Activated naive CD4-positive, alpha-beta T cell treated with anti-CD3 and anti-CD28 coated beads for 36 hours (primary cell): Measurements from ENCODE around the gene PNPLA3. TPM values are rescaled to one million over a fixed set of nuclear protein-coding genes. Genes with fewer than 3 reads are reported as not detected.

Source experiments
- CTCF ChIA-PET: fragments of 350-600 bp; sonication (Branson Sonifier 250); formaldehyde crosslinking; loops from one replicate; lab custom pipeline; 2021; ENCODE audit warnings: antibody characterized with exemption; lab: Charles Lee
- DNase-seq: peaks from one replicate; pipeline ENCODE4 v3.0.0-alpha.2; 2020
- H3K27ac Mint-ChIP-seq: one replicate; pipeline ENCODE4 v1.8.0; 2021; ENCODE audit warnings: mild to moderate bottlenecking, mixed read lengths
- H3K27me3 Mint-ChIP-seq: one replicate; pipeline ENCODE4 v1.8.0; 2021; ENCODE audit warnings: low read depth, mixed read lengths
- H3K36me3 Mint-ChIP-seq: one replicate; pipeline ENCODE4 v1.8.0; 2021; ENCODE audit warnings: low read depth, mixed read lengths
- H3K4me1 Mint-ChIP-seq: one replicate; pipeline ENCODE4 v1.8.0; 2021; ENCODE audit warnings: low read depth, mixed read lengths
- H3K4me3 Mint-ChIP-seq: one replicate; pipeline ENCODE4 v1.8.0; 2021; ENCODE audit warnings: mild to moderate bottlenecking, moderate library complexity, mixed read lengths
- H3K9me3 Mint-ChIP-seq: one replicate; pipeline ENCODE4 v1.8.0; 2021; ENCODE audit warnings: mixed read lengths
- intact Hi-C: fragments of 100-400 bp; cut with micrococcal nuclease; formaldehyde crosslinking; loops from one replicate; pipeline ENCODE4 v1.15.1; 2023
- total RNA-seq, 2 experiments: library from RNA; stranded (reverse); gene quantifications; one replicate each; pipeline ENCODE4 v1.2.3, GENCODE V29; 2021

PNPLA3 gene
- total RNA-seq, 2 experiments from 2014 or later, result 0.29 to 0.77 TPM

- Mint-ChIP-seq H3K27ac (no peak overlapping the region), H3K9me3 (no peaks in the 10 kb centered on the region), H3K36me3 (peaks cover 35% of the 10 kb centered on the region), H3K4me3 (no peak overlapping the region), H3K27me3 (no peaks in the 10 kb centered on the region), H3K4me1 (peaks cover 17% of the 10 kb centered on the region)
- peak; percentile 68 for DNase-seq
- CTCF ChIA-PET, result interaction anchor here (0.6 to 5.1 kb wide), 30 partner anchors 10 to 668 kb away, joined by 3 to 46 read pairs (median 4); partner anchors contain the start of genes PARVG and SAMM50
- intact Hi-C loops, result loop anchor here (1.0 to 10.0 kb wide), 3 partner anchors 92 to 633 kb away; partner anchors contain the start of gene PARVG
Observed at GRCh38 chr22:43993072-43993760, 69.6 kb downstream of the PNPLA3 start.

GRCh38 chr22:43994006-43994405 is 70.4 kb downstream of the PNPLA3 start:
- Mint-ChIP-seq H3K4me1 (peaks cover 17% of the 10 kb centered on the region), H3K9me3 (no peaks in the 10 kb centered on the region), H3K36me3 (peaks cover 37% of the 10 kb centered on the region), H3K27me3 (no peaks in the 10 kb centered on the region), H3K27ac (no peak overlapping the region), H3K4me3 (no peak overlapping the region)
- intact Hi-C loops, result loop anchor here (10.0 kb wide), 1 partner anchor 191 kb away; the partner anchor contains the start of gene PARVG
- CTCF ChIA-PET, result interaction anchor here (0.7 to 5.1 kb wide), 23 partner anchors 9 to 667 kb away, joined by 3 to 46 read pairs (median 3); partner anchors contain the start of gene SAMM50
- DNase-seq, result no peak

- no peaks in the 10 kb centered on the region for H3K9me3 Mint-ChIP-seq
- no peak overlapping the region for H3K4me3 Mint-ChIP-seq
- H3K4me1 Mint-ChIP-seq, result peaks cover 17% of the 10 kb centered on the region
- no peak overlapping the region for H3K27ac Mint-ChIP-seq
- no peaks in the 10 kb centered on the region for H3K27me3 Mint-ChIP-seq
- CTCF ChIA-PET, result interaction anchor here (0.7 to 5.1 kb wide), 10 partner anchors 9 to 632 kb away, joined by 3 to 46 read pairs (median 4); no protein-coding TSS in a partner anchor
- DNase-seq, result no peak
- peaks cover 38% of the 10 kb centered on the region for H3K36me3 Mint-ChIP-seq
- intact Hi-C loops, result loop anchor here (10.0 kb wide), 1 partner anchor 190 kb away; the partner anchor contains the start of gene PARVG
Observed at GRCh38 chr22:43994416-43994815, 70.8 kb downstream of the PNPLA3 start.

GRCh38 chr22:43995057-43995685 is 71.6 kb downstream of the PNPLA3 start:
- Mint-ChIP-seq H3K9me3 (no peaks in the 10 kb centered on the region), H3K27ac (no peak overlapping the region)
- CTCF ChIA-PET, result interaction anchor here (1.0 to 5.1 kb wide), 6 partner anchors 10 to 652 kb away, joined by 3 to 46 read pairs (median 4); no protein-coding TSS in a partner anchor

GRCh38 chr22:43995798-43996169 is 72.2 kb downstream of the PNPLA3 start:
- Mint-ChIP-seq H3K36me3 (peaks cover 39% of the 10 kb centered on the region), H3K27ac (peak overlapping the region; percentile 89), H3K4me1 (peaks cover 17% of the 10 kb centered on the region), H3K27me3 (no peaks in the 10 kb centered on the region), H3K9me3 (no peaks in the 10 kb centered on the region), H3K4me3 (peak overlapping the region; percentile 85)
- DNase-seq, result no peak
- CTCF ChIA-PET, result interaction anchor here (1.0 to 5.1 kb wide), 4 partner anchors 25 to 651 kb away, joined by 3 to 46 read pairs (median 4); no protein-coding TSS in a partner anchor
- intact Hi-C loops, result loop anchor here (5.0 to 10.0 kb wide), 2 partner anchors 189 to 332 kb away; partner anchors contain the start of gene PARVG

More at GRCh38 chr22:43995057-43995685, 71.6 kb downstream of the PNPLA3 start:
- H3K36me3 Mint-ChIP-seq, result peaks cover 38% of the 10 kb centered on the region
- no peak for DNase-seq
- intact Hi-C loops, result loop anchor here (5.0 to 10.0 kb wide), 2 partner anchors 190 to 332 kb away; partner anchors contain the start of gene PARVG
- H3K27me3 Mint-ChIP-seq, result no peaks in the 10 kb centered on the region
- H3K4me3 Mint-ChIP-seq, result peak overlapping the region; percentile 85
- peaks cover 17% of the 10 kb centered on the region for H3K4me1 Mint-ChIP-seq

GRCh38 chr22:43996170-43996980 is 72.8 kb downstream of the PNPLA3 start:
- Mint-ChIP-seq H3K9me3 (no peaks in the 10 kb centered on the region), H3K4me1 (peaks cover 17% of the 10 kb centered on the region), H3K27me3 (no peaks in the 10 kb centered on the region), H3K27ac (peak overlapping the region; percentile 89), H3K4me3 (peak overlapping the region; percentile 85), H3K36me3 (peaks cover 41% of the 10 kb centered on the region)
- peak; percentile 80 for DNase-seq
- intact Hi-C loops, result loop anchor here (5.0 to 10.0 kb wide), 2 partner anchors 188 to 331 kb away; partner anchors contain the start of gene PARVG
- CTCF ChIA-PET, result interaction anchor here (1.0 to 5.1 kb wide), 3 partner anchors 25 to 650 kb away, joined by 3 to 46 read pairs (median 3); no protein-coding TSS in a partner anchor

- no peaks in the 10 kb centered on the region for H3K27me3 Mint-ChIP-seq
- no peaks in the 10 kb centered on the region for H3K9me3 Mint-ChIP-seq
- intact Hi-C loops, result loop anchor here (5.0 to 10.0 kb wide), 2 partner anchors 188 to 330 kb away; partner anchors contain the start of gene PARVG
- H3K4me3 Mint-ChIP-seq, result peak overlapping the region; percentile 21
- peaks cover 17% of the 10 kb centered on the region for H3K4me1 Mint-ChIP-seq
- peaks cover 39% of the 10 kb centered on the region for H3K36me3 Mint-ChIP-seq
- peak overlapping the region; percentile 89 for H3K27ac Mint-ChIP-seq
- DNase-seq, result no peak
- CTCF ChIA-PET, result interaction anchor here (5.1 kb wide), 1 partner anchor 629 kb away, joined by 46 read pairs; no protein-coding TSS in a partner anchor
Observed at GRCh38 chr22:43996981-43997265, 73.3 kb downstream of the PNPLA3 start.

Other genes starting within 250 kb of the PNPLA3 start
- gene EFCAB6, start 111.5 kb upstream of the PNPLA3 start, total RNA-seq, result under 1 TPM; 0.15 to 0.21 TPM
- gene SULT4A1, start 61.3 kb upstream of the PNPLA3 start, total RNA-seq, result not detected
- gene PNPLA5, start 31.8 kb upstream of the PNPLA3 start, total RNA-seq, result not detected
- gene SAMM50, start 31.6 kb downstream of the PNPLA3 start, total RNA-seq, result 10 to 100 TPM; 35.9 to 37.8 TPM
- 10 to 100 TPM; 37.2 to 37.6 TPM for gene PARVB, start 100.5 kb downstream of the PNPLA3 start, total RNA-seq